Epithelial cell of prostate (primary cell): Measurements from ENCODE around the gene HYAL2.
"Not testable (repeated sequence)": the region's sequence is repeated elsewhere in the genome, so short reads cannot be mapped to it uniquely, and the experiment has no call there.

Experiments
- DNase-seq: peaks from one replicate; pipeline ENCODE4 v3.0.0-alpha.2; 2011; ENCODE audit warnings: low read depth, low spot score
- H3K27ac ChIP-seq: fragments of 450-650 bp; 2 replicates; pipeline ENCODE4 v1.5.1; 2017; ENCODE audit warnings: mild to moderate bottlenecking

HYAL2 gene

DNA sequence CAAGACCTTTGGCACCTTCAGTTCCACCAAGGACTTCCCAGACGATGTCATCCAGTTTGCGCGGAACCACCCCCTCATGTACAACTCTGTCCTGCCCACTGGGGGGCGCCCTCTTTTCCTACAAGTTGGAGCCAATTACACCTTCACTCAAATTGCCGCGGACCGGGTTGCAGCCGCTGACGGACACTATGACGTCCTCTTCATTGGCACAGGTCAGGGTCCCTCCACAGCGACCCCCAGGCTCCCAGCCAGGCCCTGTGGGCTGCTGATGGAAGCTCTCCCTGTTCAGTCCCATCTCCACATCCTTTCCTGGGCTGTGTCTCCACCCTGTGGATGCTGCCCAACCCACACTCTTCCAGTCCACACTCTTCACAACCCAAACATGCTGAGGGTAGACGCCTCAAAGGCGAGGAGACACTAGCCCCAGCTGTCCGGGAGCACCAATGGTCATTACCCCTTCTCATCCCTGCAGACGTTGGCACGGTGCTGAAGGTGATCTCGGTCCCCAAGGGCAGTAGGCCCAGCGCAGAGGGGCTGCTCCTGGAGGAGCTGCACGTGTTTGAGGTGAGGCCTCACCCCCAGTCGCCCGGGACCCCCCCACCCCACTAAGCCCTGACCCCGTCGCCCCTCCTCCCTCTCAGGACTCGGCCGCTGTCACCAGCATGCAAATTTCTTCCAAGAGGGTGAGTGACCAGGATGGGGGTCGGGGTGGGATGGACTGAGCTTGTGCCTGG is 48.0 kb downstream of the HYAL2 start:
- no peak overlapping the region for H3K27ac ChIP-seq
- DNase-seq, result no peak

GRCh38 chr3:50273689-50274065 is 48.9 kb downstream of the HYAL2 start:
- H3K27ac ChIP-seq, result no peak overlapping the region
- DNase-seq, result no peak

GRCh38 chr3:50272911-50273688 is 49.4 kb downstream of the HYAL2 start:
- no peak for DNase-seq
- no peak overlapping the region for H3K27ac ChIP-seq

- DNase-seq, H3K27ac ChIP-seq: not testable (repeated sequence)
Observed at GRCh38 chr3:50272538-50272910, 50.0 kb downstream of the HYAL2 start.

DNA sequence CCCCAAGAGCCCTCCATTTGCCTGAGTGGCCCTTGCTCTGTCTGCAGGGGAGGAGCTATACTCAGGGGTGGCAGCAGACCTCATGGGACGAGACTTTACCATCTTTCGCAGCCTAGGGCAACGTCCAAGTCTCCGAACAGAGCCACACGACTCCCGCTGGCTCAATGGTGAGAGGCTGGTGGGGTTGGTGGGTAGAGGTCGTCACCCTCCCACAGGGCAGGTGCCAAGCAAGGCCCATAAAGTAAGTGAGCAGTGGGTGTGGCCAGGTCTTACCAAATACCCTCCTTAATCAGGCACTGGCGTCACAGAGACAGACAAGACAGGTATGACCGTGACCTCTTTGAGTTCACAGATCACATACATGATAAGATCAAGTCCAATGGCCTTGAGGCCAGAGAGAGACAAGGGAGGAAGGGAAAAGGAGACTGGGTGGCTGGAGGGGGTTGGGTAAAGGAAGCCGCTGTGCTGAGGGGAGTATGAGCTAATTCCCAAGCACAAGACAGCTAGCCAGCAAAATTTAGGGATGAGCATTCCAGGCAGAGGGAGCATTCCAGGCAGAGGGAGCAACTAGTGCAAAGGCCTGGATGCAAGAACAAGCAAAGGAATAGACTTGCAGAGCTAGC is 51.1 kb downstream of the HYAL2 start:
- H3K27ac ChIP-seq, result no peak overlapping the region

GRCh38 chr3:50270422-50271224 is 51.9 kb downstream of the HYAL2 start:
- no peak for DNase-seq
- H3K27ac ChIP-seq, result peak overlapping the region; percentile 74

More for the DNA sequence above, 51.1 kb downstream of the HYAL2 start:
- no peak for DNase-seq

DNA sequence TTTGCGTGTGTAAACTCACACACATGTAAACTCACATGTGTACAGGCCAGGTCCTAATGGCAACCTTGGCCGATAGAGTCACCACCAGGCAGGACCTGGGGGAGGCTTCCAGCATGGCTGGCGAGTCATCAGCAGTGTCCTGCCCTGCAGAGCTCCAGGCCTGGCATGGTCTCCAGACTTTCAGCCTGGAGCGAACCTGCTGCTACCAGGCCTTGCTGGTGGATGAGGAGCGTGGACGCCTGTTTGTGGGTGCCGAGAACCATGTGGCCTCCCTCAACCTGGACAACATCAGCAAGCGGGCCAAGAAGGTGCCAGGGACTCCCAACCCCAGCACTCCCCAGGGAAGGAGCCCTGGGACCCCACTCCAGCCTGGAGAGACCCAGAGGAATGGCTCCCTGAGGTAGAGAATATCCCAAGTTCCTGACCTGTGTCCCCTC is 52.5 kb downstream of the HYAL2 start:
- H3K27ac ChIP-seq, result peak overlapping the region; percentile 74
- no peak for DNase-seq

GRCh38 chr3:50269460-50269859 is 53.1 kb downstream of the HYAL2 start:
- peak overlapping the region; percentile 74 for H3K27ac ChIP-seq
- DNase-seq, result no peak

GRCh38 chr3:50268703-50269451 is 53.7 kb downstream of the HYAL2 start, which contains the start of gene SEMA3B:
Gene SEMA3B, plus strand, starts transcription at chr3:50269147. Its CDS starts 94 bp downstream, at chr3:50269241.
- DNase-seq, result no peak

DNA sequence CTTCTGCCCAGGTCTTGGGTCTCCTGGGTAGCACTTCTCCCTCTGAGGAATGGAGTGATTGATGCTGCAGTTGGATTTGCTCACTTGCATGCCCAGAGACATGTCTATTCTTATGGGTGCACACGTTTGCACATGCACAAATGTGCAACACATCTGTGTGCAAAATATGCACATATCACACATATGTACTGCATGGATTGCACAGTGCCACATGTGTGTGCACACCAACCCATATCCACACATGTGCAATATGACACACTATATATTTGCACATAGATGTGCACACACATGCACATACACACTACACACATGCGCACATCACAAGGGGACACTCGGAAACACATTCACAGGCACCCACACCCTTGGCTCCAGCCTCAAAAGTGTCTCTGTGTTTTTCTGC is 54.3 kb downstream of the HYAL2 start:
- DNase-seq, result no peak
- H3K27ac ChIP-seq, result peak overlapping the region; percentile 74

More at GRCh38 chr3:50268703-50269451, 53.7 kb downstream of the HYAL2 start, which contains the start of gene SEMA3B:
- H3K27ac ChIP-seq, result peak within 1 kb of the TSS; percentile 74
